ENCODE data around the gene PAK4. TPM values are rescaled to one million over a fixed set of nuclear protein-coding genes. Genes with fewer than 3 reads are reported as not detected.

Gene PAK4
- total and polyA plus RNA-seq, 2 of the 13 experiments (the other 11 are each of a cell fraction or from before 2014, with no cell fraction given): 9.5 to 17.8 TPM

- TF ChIP-seq MXD3 (CRISPR knock-in tag; IDR thresholded peaks at IDR 0.05) (no peak), ZNF468 (CRISPR knock-in tag; IDR thresholded peaks at IDR 0.05) (no peak), MYNN (CRISPR knock-in tag; IDR thresholded peaks at IDR 0.05; ENCODE audit: low read depth) (no peak), DRAP1 (CRISPR knock-in tag; IDR thresholded peaks at IDR 0.05) (no peak), ZNF263 (CRISPR knock-in tag; IDR thresholded peaks at IDR 0.05) (no peak), KMT2A (CRISPR knock-in tag; IDR thresholded peaks at IDR 0.05) (no peak), TFAP4 (IDR thresholded peaks at IDR 0.05; ENCODE audit: borderline replicate concordance, low read depth) (no peak), FOXJ3 (CRISPR knock-in tag; IDR thresholded peaks at IDR 0.05; ENCODE audit: borderline replicate concordance) (no peak), CREBL2 (CRISPR knock-in tag; IDR thresholded peaks at IDR 0.05; ENCODE audit: borderline replicate concordance) (no peak), ZNF775 (CRISPR knock-in tag; IDR thresholded peaks at IDR 0.05; ENCODE audit: borderline replicate concordance) (no peak), THRA (CRISPR knock-in tag; IDR thresholded peaks at IDR 0.05; ENCODE audit: borderline replicate concordance) (no peak), SOX13 (IDR thresholded peaks at IDR 0.05) (no peak), SOX13 (CRISPR knock-in tag; conservative IDR thresholded peaks at IDR 0.05 in 1 of 2, IDR thresholded peaks at IDR 0.05 in 1 of 2) (no peak), ZNF207 (IDR thresholded peaks at IDR 0.05; ENCODE audit: borderline replicate concordance) (no peak), PBX3 (CRISPR knock-in tag; IDR thresholded peaks at IDR 0.05; ENCODE audit: borderline replicate concordance) (no peak), REL (CRISPR knock-in tag; conservative IDR thresholded peaks at IDR 0.05) (no peak)
- ChIA-PET CTCF (ENCODE audit: low intra/inter-chr PET ratio, low total read pairs) (no interaction called here), POLR2A (interaction anchor here (1.7 kb wide), 1 partner anchor 9 kb away, joined by 5 read pairs; no protein-coding TSS in a partner anchor)
- Histone ChIP-seq H3K27ac (ENCODE audit: extremely low read length, insufficient read depth, low read length) (no peak overlapping the region), H3K4me1 (ENCODE audit: insufficient read depth, low read length) (peaks cover 26% of the 10 kb centered on the region), H2AFZ (ENCODE audit: low read length) (no peak overlapping the region), H4K20me1 (ENCODE audit: insufficient read depth, low read length) (peaks cover 42% of the 10 kb centered on the region), H3K36me3 (replicated peaks in 1 of 2; ENCODE audit: control insufficient read depth in 1 of 2, insufficient read depth in 2 of 2, low read length in 2 of 2) (0 out of 5 replicates have a peak, but pooled peaks cover 0 to 13% of the 10 kb centered on the region in 2 experiments), H3K4me2 (ENCODE audit: low read depth, low read length) (no peak overlapping the region), H3K9ac (ENCODE audit: insufficient read depth, low read depth, low read length) (no peak overlapping the region), H3K27me3 (ENCODE audit: control insufficient read depth in 1 of 2, insufficient read depth in 2 of 2, low read length in 2 of 2) (no peaks in the 10 kb centered on the region), H3K9me3 (ENCODE audit: low read length) (no peaks in the 10 kb centered on the region), H3K4me3 (replicated peaks in 1 of 3; ENCODE audit: insufficient read depth in 1 of 3, low read depth in 2 of 3, low read length in 3 of 3) (no peak overlapping the region), H3K79me2 (ENCODE audit: insufficient read depth, low read length) (peaks cover 91% of the 10 kb centered on the region)
- DNase-seq (ENCODE audit: low spot score) (no peak), FAIRE-seq (no peak), ATAC-seq (no peak)
- in situ Hi-C loops (cut with HindIII; ENCODE audit: extremely low pct_ligation_motif_present, low pct_unique_long_range_greater_than_20kb) (no loop called here), intact Hi-C loops (cut with micrococcal nuclease; ENCODE audit: unreplicated experiment) (no loop called here)
- BruUV-seq (replicated peaks): no TSS peak
- 97% methylated on average over 11 of the region's 12 CpGs for WGBS (ENCODE audit: low lambda C conversion rate)
These were observed 10.8 kb downstream of the PAK4 start for GRCh38 chr19:39136225-39136940.

Data from HepG2 (cell line).